ENCODE results near the gene JMY.

Gene JMY

GRCh38 chr5:79287380-79287779 is 51.4 kb downstream of the JMY start:
- no peak overlapping the region for H3K4me3 ChIP-seq (ENCODE audit: low read depth, low read length)

- no peak overlapping the region for H3K4me3 ChIP-seq (ENCODE audit: low read depth, low read length)
These were observed 52.0 kb downstream of the JMY start for GRCh38 chr5:79287907-79288306.

GRCh38 chr5:79295029-79295428 is 59.1 kb downstream of the JMY start:
- H3K4me3 ChIP-seq (ENCODE audit: low read depth, low read length): no peak overlapping the region

- no peak overlapping the region for H3K4me3 ChIP-seq (ENCODE audit: low read depth, low read length)
These were observed 61.7 kb downstream of the JMY start for GRCh38 chr5:79297661-79298060.

- H3K4me3 ChIP-seq (ENCODE audit: low read depth, low read length): no peak overlapping the region
These were observed 65.2 kb downstream of the JMY start for GRCh38 chr5:79301046-79301712.

- H3K4me3 ChIP-seq (ENCODE audit: low read depth, low read length): no peak overlapping the region
These were observed 66.5 kb downstream of the JMY start for GRCh38 chr5:79302454-79302853.

- H3K4me3 ChIP-seq (ENCODE audit: low read depth, low read length): no peak overlapping the region
These were observed 69.8 kb downstream of the JMY start for GRCh38 chr5:79305706-79306105.

- no peak overlapping the region for H3K4me3 ChIP-seq (ENCODE audit: low read depth, low read length)
These were observed 83.1 kb downstream of the JMY start for GRCh38 chr5:79318935-79319614.

- no peak overlapping the region for H3K4me3 ChIP-seq (ENCODE audit: low read depth, low read length)
These were observed 93.5 kb downstream of the JMY start for GRCh38 chr5:79329453-79329852.

- no peak overlapping the region for H3K4me3 ChIP-seq (ENCODE audit: low read depth, low read length)
These were observed 94.1 kb downstream of the JMY start for GRCh38 chr5:79330071-79330470.

- no peak overlapping the region for H3K4me3 ChIP-seq (ENCODE audit: low read depth, low read length)
These were observed 98.1 kb downstream of the JMY start for GRCh38 chr5:79333852-79334557.

GRCh38 chr5:79346420-79346824 is 110.5 kb downstream of the JMY start:
- H3K4me3 ChIP-seq (ENCODE audit: low read depth, low read length): no peak overlapping the region

- no peak overlapping the region for H3K4me3 ChIP-seq (ENCODE audit: low read depth, low read length)
These were observed 113.1 kb downstream of the JMY start for GRCh38 chr5:79349047-79349446.

- no peak overlapping the region for H3K4me3 ChIP-seq (ENCODE audit: low read depth, low read length)
These were observed 114.0 kb downstream of the JMY start for GRCh38 chr5:79349881-79350280.

- no peak overlapping the region for H3K4me3 ChIP-seq (ENCODE audit: low read depth, low read length)
These were observed 121.5 kb downstream of the JMY start for GRCh38 chr5:79357398-79357797.

Measured in iPS-11a (cell line).